Stimulated activated CD8-positive, alpha-beta memory T cell treated with anti-CD3 and anti-CD28 coated beads, Interleukin-4, amount 100 ng/mL, for 48 hours (primary cell): ENCODE measurements around the gene VPS16.
"Not testable (repeated sequence)": the region's sequence is repeated elsewhere in the genome, so short reads cannot be mapped to it uniquely, and the experiment has no call there.

Experiments used
- DNase-seq: peaks from one replicate; pipeline ENCODE4 v3.0.0-alpha.2; 2020

Gene VPS16

DNA sequence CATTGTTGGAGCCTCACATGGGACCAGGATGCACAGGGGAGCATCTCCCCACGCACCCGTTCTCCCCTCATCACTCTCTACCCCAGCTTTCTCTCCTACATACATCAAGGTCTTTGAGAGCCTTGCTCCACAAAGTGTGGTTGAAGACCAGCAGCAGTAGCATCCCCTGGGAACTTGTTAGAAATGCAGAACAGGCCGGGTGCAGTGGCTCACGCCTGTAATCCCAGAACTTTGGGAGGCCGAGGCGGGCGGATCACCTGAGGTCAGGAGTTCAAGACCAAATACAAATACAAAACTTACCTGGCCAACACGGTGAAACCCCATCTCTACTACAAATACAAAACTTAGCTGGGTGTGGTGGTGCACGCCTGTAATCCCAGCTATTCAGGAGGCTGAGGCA, 32.6 kb upstream of the VPS16 start:
- not testable (repeated sequence) for DNase-seq

DNA sequence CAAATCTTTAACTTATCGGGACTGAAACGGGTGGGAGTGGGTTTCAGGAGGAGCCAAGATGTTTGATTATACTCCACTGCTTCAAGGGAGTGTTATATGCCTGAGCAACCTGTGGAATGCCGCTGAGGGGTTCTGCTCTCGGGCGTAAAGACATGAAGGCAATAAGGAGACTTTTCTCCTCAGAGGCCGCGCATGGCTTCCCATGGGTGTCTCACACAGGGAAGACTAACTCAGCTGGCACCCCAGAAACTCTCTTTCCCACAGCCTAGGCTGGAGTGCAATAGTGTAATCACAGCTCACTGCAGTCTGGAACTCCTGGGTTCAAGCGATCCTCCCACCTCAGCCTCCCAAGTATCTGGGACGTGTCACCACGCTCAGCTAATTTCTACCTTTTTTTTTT, 30.9 kb upstream of the VPS16 start:
- no peak for DNase-seq

DNA sequence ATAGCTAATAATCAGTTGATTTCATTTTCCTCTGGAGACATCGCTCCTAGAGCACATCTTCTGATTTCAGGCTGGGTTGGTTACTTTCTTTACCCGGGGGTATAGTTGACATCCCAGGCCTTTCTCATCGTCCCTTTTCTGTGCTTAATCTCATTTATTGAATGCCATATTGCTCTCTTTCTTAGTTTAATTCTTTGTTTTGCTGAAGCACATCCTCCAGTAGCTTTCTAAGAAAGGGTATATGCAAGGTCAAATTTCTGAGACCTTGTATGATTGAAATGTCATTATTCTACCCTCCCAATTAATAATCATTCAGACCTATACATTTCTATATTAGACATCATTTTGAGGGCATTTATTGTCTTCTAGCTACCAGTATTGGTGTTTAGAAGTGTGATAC, 28.4 kb upstream of the VPS16 start:
- DNase-seq: no peak

- no peak for DNase-seq
Measured at GRCh38 chr20:2814076-2814475, 26.5 kb upstream of the VPS16 start.

DNA sequence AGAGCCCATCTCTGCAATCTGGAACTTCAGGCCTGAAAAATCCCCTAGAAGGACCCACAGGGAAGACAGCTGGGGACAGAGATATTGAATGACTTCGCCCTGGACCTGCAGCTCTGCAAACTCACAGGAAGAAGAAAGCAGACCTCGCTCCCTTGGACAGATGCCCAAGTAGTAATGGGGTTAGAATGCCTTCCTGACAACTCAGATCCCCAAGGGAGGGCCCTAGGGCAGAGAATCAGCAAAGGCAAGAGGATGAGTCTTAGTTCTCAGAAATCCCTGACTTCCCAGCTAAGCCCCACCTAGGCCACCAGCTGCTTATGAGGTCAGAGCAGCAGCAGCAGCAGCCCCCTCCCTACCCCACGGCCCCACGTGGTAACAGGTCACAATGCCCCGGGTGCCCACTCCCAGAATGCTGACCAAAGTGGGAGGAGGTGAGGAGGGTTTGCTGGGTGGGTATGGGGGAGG, 25.9 kb upstream of the VPS16 start, which contains the start of gene C20orf141:
Gene C20orf141 (plus strand): TSS at position 401 of the 465 bp plus-strand sequence. CDS start 198 bp downstream, outside the sequence.
- no peak for DNase-seq

GRCh38 chr20:2815242-2815900, 25.2 kb upstream of the VPS16 start:
- no peak for DNase-seq

- DNase-seq: no peak
Measured at GRCh38 chr20:2816030-2816582, 24.4 kb upstream of the VPS16 start, which contains the start of gene TMEM239. Gene TMEM239 (plus strand): TSS chr20:2816364. CDS start chr20:2816555, 191 bp downstream.

DNA sequence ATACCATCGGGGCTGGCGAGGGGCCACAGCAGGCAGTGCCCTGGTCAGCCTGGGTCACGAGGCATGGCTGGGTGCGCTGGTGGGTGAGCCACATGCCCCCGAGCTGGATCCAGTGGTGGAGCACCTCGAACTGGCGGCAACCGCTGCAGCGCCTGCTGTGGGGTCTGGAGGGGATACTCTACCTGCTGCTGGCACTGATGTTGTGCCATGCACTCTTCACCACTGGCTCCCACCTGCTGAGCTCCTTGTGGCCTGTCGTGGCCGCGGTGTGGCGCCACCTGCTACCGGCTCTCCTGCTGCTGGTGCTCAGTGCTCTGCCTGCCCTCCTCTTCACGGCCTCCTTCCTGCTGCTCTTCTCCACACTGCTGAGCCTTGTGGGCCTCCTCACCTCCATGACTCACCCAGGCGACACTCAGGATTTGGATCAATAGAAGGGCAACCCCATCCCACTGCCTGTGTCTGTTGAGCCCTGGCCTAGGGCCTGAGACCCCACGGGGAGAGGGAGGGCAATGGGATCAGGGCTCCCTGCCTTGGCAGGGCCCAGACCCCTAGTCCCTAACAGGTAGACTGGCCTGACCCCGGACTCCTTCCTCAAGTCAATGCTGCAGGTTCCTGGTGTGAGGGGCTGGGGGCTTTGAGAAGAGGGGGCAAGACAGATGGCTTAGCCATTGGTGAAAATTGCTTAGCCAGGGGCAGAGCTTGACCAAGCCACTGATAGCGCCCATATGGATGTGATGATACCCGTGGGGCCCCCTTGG, 23.8 kb upstream of the VPS16 start:
- DNase-seq: no peak

DNA sequence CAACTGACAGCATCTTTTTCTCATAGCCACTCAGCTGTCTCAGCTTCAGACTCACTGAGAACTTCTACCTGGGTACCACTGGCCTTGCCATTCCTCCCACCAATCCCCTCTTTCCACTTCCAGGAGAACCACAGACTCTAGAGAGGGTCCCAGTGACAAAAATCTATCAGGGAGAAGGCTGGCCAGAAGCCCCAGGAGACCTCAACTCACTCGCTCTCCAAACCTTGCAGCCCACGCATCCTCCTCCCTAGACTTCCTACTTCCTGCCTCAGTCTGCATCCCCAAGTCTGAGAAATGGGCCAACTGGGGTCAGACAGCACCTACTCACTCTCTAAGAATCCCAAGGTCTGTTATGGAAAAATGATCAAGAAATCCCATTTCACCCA, 23.2 kb upstream of the VPS16 start:
- peak; percentile 3 for DNase-seq

DNA sequence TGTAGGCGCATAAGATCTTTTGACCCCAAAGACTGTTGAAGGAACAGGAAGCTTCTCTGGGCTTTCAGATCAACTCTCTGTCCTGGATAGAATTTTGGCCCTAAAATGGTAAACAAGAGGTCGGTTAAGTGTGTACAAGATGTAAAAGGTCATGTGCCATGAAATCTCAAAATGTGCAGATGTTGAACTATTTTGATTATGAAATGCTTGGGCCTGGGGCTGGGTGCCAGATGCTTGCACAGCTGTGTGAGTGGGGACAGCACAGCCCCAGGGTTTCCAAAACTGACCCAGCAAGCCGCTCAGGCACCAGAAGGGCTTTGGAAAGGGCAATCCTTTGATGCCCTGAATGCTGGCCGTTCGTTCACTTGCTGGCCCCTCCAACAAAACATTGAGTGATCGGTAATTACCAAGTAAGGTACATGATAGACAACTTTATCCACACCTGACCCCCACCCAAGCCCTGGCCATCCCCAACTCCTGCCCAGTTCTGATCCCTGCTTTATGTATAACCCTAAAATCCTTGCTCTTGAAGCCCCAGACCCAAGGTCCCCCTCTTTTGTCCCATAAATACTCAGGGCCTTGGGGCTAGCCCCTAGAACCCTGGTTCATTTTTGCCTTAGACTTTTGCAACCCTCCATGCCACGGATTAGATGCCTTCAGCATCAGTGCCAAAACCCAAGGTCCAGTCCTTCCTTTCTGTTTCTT, 22.5 kb upstream of the VPS16 start:
- DNase-seq: peak; percentile 14

DNA sequence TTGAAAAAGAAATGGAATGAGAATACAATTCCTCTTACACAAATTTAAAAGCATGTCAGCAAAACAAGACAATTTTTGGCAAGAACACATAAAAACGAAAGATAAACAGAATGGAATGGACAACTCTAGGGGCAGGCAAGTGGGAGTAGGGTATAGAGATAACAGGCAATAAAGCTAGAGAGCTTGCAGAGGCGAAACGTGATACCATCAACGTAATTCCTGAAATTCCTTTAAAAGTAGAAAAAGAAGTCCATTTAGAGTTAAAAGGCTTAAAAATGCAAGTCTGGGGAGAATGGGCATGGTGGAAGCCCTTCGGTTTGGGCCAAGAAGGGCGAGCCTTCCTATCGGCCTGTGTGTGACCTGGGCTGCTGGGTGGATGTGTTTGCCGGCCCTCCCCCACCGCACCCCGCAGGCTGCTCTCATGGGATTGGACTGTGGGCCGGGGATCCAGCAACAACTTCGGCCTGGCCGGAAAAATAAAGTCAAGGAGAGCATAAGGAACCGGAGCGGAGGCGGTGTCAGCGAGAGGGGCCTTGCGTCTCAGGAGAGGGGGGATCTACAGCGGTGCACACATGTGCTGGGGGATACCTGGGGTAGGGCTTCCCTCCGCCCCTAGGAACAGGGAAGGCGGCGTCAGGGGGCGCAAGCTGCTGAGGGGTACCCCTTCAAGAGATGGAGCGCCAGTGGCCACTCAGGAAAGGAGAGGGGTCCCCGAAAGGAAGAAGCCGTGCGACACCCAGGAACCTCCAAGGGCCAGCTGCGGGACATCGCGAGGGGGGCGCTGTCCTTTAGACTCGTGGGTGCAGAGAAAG, 20.3 kb upstream of the VPS16 start:
- no peak for DNase-seq

GRCh38 chr20:2820896-2821869, 19.4 kb upstream of the VPS16 start:
- DNase-seq: no peak

DNA sequence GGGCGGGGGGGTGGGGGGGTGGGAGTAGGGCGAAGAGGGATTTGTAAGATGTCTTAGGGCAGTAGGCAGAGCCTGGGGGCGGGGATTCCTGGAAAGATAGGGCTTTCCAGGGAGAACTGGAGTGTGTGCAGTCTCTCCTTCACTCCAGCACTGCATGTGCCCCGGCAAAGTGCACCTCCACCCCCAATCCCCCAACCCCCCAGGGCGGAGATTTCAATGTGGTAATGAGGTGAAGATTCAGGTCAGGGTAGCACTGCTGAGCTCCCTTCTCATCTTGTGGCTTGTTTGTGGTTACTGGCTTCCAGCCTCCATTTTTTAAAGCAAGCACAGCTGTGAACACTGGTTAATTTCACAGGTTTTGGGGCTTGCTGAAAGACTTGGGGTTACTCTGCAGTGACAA, 18.5 kb upstream of the VPS16 start:
- no peak for DNase-seq

GRCh38 chr20:2825761-2826160, 14.8 kb upstream of the VPS16 start:
- DNase-seq: no peak

DNA sequence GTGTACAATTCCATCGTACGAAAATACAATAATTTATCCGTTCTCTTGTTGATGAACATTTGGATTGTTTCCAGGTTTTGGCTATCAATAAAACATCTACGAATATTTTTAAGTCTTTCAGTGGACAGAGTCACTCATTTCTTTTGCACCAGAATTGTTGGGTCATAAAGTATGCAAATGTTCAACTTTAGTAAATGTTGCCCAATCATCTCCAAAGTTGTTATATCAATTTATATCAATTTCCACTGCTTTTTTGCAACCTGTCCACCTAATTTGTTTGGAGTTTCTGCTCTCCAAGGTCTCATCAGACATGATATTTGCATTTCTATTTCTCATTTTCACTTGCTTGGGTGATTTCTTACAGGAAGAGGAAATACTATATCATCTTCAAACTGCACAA, 13.9 kb upstream of the VPS16 start:
- DNase-seq: no peak

GRCh38 chr20:2829376-2829775, 11.2 kb upstream of the VPS16 start:
- peak; percentile 10 for DNase-seq

DNA sequence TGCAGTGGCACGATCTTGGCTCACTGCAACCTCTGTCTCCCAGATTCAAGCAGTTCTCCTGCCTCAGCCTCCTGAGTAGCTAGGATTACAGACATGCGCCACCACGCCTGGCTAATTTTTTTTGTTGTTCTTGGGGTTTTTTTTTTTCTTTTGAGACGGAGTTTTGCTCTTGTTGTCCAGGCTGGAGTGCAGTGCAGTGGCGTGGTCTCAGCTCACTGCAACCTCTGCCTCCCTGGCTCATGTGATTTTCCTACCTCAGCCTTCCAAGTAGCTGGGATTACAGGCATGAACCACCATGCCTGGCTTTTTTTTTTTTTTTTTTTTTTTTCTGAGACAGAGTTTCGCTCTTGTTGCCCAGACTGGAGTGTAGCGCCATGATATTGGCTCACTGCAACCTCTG, 9.3 kb upstream of the VPS16 start:
- DNase-seq: not testable (repeated sequence)

GRCh38 chr20:2833761-2834160, 6.8 kb upstream of the VPS16 start:
- DNase-seq: no peak

GRCh38 chr20:2834401-2835110, 6.0 kb upstream of the VPS16 start:
- peak; percentile 14 for DNase-seq

DNA sequence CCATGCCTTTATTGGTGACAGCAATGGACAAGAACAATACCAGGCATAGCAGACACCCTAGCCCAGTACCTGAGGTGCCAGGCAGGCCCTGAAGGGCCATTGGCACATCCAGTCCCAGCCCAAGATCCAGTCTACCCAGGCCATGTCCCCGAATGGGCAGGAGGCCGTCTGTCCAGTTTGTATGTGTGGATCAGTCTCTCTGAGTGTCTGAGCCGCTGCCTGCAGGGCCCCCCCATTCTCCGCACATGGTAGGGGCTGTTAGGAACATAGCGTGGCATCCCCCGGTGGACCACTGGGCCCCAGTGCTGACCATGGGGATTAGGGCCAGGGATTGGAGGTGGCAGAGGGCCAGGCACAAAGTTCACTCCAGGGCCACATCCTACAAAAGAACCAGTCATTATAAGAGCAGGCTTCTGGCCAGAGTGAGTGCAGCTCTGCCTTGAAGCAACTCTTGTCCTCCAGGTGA, 5.2 kb upstream of the VPS16 start:
- DNase-seq: peak; percentile 1
